ENCODE data around the gene UBB. TPM values are rescaled to one million over a fixed set of nuclear protein-coding genes. Genes with fewer than 3 reads are reported as not detected.

The UBB gene
- total and polyA plus RNA-seq, 9 of the 15 experiments (the other 6 are each of a cell fraction or from before 2014, with no cell fraction given): 1,069 to 4,143 (median 1,696) TPM

DNA sequence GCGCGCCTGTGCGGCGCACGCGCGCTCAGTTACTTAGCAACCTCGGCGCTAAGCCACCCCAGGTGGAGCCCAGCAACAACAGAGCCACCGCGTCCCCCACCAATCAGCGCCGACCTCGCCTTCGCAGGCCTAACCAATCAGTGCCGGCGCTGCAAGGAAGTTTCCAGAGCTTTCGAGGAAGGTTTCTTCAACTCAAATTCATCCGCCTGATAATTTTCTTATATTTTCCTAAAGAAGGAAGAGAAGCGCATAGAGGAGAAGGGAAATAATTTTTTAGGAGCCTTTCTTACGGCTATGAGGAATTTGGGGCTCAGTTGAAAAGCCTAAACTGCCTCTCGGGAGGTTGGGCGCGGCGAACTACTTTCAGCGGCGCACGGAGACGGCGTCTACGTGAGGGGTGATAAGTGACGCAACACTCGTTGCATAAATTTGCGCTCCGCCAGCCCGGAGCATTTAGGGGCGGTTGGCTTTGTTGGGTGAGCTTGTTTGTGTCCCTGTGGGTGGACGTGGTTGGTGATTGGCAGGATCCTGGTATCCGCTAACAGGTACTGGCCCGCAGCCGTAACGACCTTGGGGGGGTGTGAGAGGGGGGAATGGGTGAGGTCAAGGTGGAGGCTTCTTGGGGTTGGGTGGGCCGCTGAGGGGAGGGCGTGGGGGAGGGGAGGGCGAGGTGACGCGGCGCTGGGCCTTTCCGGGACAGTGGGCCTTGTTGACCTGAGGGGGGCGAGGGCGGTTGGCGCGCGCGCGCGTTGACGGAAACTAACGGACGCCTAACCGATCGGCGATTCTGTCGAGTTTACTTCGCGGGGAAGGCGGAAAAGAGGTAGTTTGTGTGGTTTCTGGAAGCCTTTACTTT, at the start of gene UBB (continued):
- TF ChIP-seq SIN3A (IDR thresholded peaks at IDR 0.05; ENCODE audit: borderline replicate concordance in 2 of 2, control insufficient read depth in 1 of 2, low read depth in 2 of 2, low read length in 2 of 2): no peak; a peak in 1 of 4 replicates
- TF ChIP-seq BRF1 (IDR thresholded peaks at IDR 0.05; ENCODE audit: borderline replicate concordance, extremely low read depth, insufficient read length): no peak
- TF ChIP-seq NFE2 (IDR thresholded peaks at IDR 0.05; ENCODE audit: low read depth): peak; percentile 12; the same call in 1 of the 2 replicates
- TF ChIP-seq MYC (IDR thresholded peaks at IDR 0.05; ENCODE audit: low read depth, low read length): no peak; the same call in 1 of the 2 replicates
- no peak for TF ChIP-seq MYC (CRISPR knock-in tag; IDR thresholded peaks at IDR 0.05; ENCODE audit: borderline replicate concordance, low read depth)
- no peak for TF ChIP-seq PTRF (tag; IDR thresholded peaks at IDR 0.05)
- TF ChIP-seq ZNF699 (CRISPR knock-in tag; IDR thresholded peaks at IDR 0.05; ENCODE audit: insufficient replicate concordance): no peak
- TF ChIP-seq KAT7 (CRISPR knock-in tag; IDR thresholded peaks at IDR 0.05; ENCODE audit: borderline replicate concordance): 0 out of 2 replicates have a peak, but pooled peaks have one; percentile 64
- TF ChIP-seq ZNF695 (CRISPR knock-in tag; IDR thresholded peaks at IDR 0.05): 0 out of 2 replicates have a peak, but pooled peaks have one; percentile 25
- TF ChIP-seq, protein P1, sequence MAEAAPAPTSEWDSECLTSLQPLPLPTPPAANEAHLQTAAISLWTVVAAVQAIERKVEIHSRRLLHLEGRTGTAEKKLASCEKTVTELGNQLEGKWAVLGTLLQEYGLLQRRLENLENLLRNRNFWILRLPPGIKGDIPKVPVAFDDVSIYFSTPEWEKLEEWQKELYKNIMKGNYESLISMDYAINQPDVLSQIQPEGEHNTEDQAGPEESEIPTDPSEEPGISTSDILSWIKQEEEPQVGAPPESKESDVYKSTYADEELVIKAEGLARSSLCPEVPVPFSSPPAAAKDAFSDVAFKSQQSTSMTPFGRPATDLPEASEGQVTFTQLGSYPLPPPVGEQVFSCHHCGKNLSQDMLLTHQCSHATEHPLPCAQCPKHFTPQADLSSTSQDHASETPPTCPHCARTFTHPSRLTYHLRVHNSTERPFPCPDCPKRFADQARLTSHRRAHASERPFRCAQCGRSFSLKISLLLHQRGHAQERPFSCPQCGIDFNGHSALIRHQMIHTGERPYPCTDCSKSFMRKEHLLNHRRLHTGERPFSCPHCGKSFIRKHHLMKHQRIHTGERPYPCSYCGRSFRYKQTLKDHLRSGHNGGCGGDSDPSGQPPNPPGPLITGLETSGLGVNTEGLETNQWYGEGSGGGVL (CRISPR knock-in tag; IDR thresholded peaks at IDR 0.05): no peak
- TF ChIP-seq ZNF133 (CRISPR knock-in tag; IDR thresholded peaks at IDR 0.05): no peak
- TF ChIP-seq, protein P2, sequence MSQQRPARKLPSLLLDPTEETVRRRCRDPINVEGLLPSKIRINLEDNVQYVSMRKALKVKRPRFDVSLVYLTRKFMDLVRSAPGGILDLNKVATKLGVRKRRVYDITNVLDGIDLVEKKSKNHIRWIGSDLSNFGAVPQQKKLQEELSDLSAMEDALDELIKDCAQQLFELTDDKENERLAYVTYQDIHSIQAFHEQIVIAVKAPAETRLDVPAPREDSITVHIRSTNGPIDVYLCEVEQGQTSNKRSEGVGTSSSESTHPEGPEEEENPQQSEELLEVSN (IDR thresholded peaks at IDR 0.05; ENCODE audit: borderline replicate concordance in 1 of 2, extremely low read depth in 1 of 2, insufficient read depth in 1 of 2, insufficient read length in 1 of 2, low read depth in 1 of 2, low read length in 1 of 2, poor library complexity in 1 of 2, severe bottlenecking in 1 of 2): peak; percentile 33 to 43
- TF ChIP-seq TCF7L2 (IDR thresholded peaks at IDR 0.05; ENCODE audit: low read depth, low read length): no peak
- TF ChIP-seq, protein P3, sequence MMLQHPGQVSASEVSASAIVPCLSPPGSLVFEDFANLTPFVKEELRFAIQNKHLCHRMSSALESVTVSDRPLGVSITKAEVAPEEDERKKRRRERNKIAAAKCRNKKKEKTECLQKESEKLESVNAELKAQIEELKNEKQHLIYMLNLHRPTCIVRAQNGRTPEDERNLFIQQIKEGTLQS (IDR thresholded peaks at IDR 0.05): peak; percentile 99
- TF ChIP-seq, protein P3 (CRISPR knock-in tag; conservative IDR thresholded peaks at IDR 0.05): peak; percentile 74
- TF ChIP-seq, protein P4, sequence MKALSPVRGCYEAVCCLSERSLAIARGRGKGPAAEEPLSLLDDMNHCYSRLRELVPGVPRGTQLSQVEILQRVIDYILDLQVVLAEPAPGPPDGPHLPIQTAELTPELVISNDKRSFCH (CRISPR knock-in tag; IDR thresholded peaks at IDR 0.05): no peak
- TF ChIP-seq, protein P4 (tag; IDR thresholded peaks at IDR 0.05): peak; percentile 73; the same call in 1 of the 2 replicates
- TF ChIP-seq NR4A1 (CRISPR knock-in tag; IDR thresholded peaks at IDR 0.05): no peak
- no peak for TF ChIP-seq NR4A1 (tag; IDR thresholded peaks at IDR 0.05)
- TF ChIP-seq MAFK (IDR thresholded peaks at IDR 0.05; ENCODE audit: low read length): no peak
- TF ChIP-seq FOS (IDR thresholded peaks at IDR 0.05; ENCODE audit: extremely low read depth, insufficient read length): peak; percentile 63
- no peak for TF ChIP-seq SPI1 (IDR thresholded peaks at IDR 0.05; ENCODE audit: borderline replicate concordance, low read depth, low read length)
- peak; percentile 66; the same call in 1 of the 2 replicates for TF ChIP-seq ZNF436 (CRISPR knock-in tag; IDR thresholded peaks at IDR 0.05)

Measured in K562 (cell line).